Kidney (tissue), 14 donors: ENCODE results near the gene JARID2. TPM values are rescaled to one million over a fixed set of nuclear protein-coding genes. Genes with fewer than 3 reads are reported as not detected.

ENCODE experiments used
- DNase-seq, 5 donors: peaks; one replicate each; pipeline ENCODE4 v3.0.0-alpha.2; 2013 to 2020
- FAIRE-seq: peaks from 2 replicates; lab custom pipeline; 2012; peaks lifted over from hg19 to GRCh38; lab: Jason Lieb, UNC
- H3K27ac ChIP-seq, 2 donors: one replicate each; pipeline ENCODE4 v1.7.0; 2013; ENCODE audit warnings: low read depth in 2 of 2, low read length in 2 of 2, inconsistent platforms in 1 of 2
- H3K27me3 ChIP-seq: one replicate; pipeline ENCODE4 v1.7.1; 2013; ENCODE audit warnings: low read length, inconsistent platforms; ENCODE audit not compliant: control insufficient read depth, insufficient read depth
- H3K36me3 ChIP-seq, 3 donors: one replicate each; pipeline versions ENCODE4 v1.7.0 to v1.7.1; 2013; ENCODE audit warnings: low read length in 3 of 3, control low read depth in 1 of 3, inconsistent platforms in 1 of 3; ENCODE audit not compliant: insufficient read depth in 3 of 3, control insufficient read depth in 2 of 3
- H3K4me1 ChIP-seq, 3 donors: one replicate each; pipeline versions ENCODE4 v1.7.0 to v1.7.1; 2013; ENCODE audit warnings: low read length in 3 of 3, inconsistent platforms in 1 of 3, low read depth in 1 of 3; ENCODE audit not compliant: control insufficient read depth in 2 of 3, insufficient read depth in 2 of 3
- H3K4me3 ChIP-seq, 3 donors: one replicate each; pipeline versions ENCODE4 v1.7.0 to v1.8.1; 2013; ENCODE audit warnings: low read length in 3 of 3, control low read depth in 1 of 3, inconsistent platforms in 1 of 3
- H3K9ac ChIP-seq, 3 donors: one replicate each; pipeline versions ENCODE4 v1.7.0 to v1.7.1; 2013; ENCODE audit warnings: low read length in 3 of 3, control low read depth in 1 of 3, inconsistent platforms in 1 of 3
- H3K9me3 ChIP-seq, 3 donors: one replicate each; pipeline versions ENCODE4 v1.7.0 to v1.7.1; 2013; ENCODE audit warnings: low read length in 3 of 3, control low read depth in 1 of 3, inconsistent platforms in 1 of 3; ENCODE audit not compliant: control insufficient read depth in 2 of 3, insufficient read depth in 1 of 3
- intact Hi-C: fragments of 100-400 bp; cut with DNase I; formaldehyde crosslinking; loops from one replicate; pipeline ENCODE4 v1.11.1; 2022
- polyA plus RNA-seq: library from polyadenylated mRNA; stranded (reverse); fragments of 350-450 nt; fragmentation: Illumina TruSeq; extraction: RNeasy Lipid Tissue Mini Kit (QIAGEN cat#74804); gene quantifications from one replicate; pipeline ENCODE4 v1.2.3, GENCODE V29; 2014; ENCODE audit warnings: low read depth, low replicate concordance; ENCODE audit not compliant: insufficient read depth
- total RNA-seq: library from RNA; stranded (reverse); fragmentation: NEBNext Ultra II Directional; extraction: Animal tissue kit (Norgen Biotek cat#: 25700); gene quantifications from one replicate; pipeline ENCODE4 v1.2.1, GENCODE V29; 2021
- TF ChIP-seq, protein P1 (sequence below): IDR thresholded peaks from 3 replicates; pipeline ENCODE4 v1.5.1; 2012; ENCODE audit warnings: mild to moderate bottlenecking, moderate library complexity, borderline replicate concordance; ENCODE audit not compliant: insufficient read depth; ENCODE audit errors: extremely low read depth
- donor health status: control.
- donor health status: control.
- donor health status: control.
- donor health status: control.
- donor health status: control.
- donor health status: DM: yes; HTN: yes; CAD: no.
- donor health status: Normal renal cell carcinoma (clear cell type).

Gene JARID2
- total and polyA plus RNA-seq, 2 donors from 2014 or later: 1.8 to 12.3 TPM

DNA sequence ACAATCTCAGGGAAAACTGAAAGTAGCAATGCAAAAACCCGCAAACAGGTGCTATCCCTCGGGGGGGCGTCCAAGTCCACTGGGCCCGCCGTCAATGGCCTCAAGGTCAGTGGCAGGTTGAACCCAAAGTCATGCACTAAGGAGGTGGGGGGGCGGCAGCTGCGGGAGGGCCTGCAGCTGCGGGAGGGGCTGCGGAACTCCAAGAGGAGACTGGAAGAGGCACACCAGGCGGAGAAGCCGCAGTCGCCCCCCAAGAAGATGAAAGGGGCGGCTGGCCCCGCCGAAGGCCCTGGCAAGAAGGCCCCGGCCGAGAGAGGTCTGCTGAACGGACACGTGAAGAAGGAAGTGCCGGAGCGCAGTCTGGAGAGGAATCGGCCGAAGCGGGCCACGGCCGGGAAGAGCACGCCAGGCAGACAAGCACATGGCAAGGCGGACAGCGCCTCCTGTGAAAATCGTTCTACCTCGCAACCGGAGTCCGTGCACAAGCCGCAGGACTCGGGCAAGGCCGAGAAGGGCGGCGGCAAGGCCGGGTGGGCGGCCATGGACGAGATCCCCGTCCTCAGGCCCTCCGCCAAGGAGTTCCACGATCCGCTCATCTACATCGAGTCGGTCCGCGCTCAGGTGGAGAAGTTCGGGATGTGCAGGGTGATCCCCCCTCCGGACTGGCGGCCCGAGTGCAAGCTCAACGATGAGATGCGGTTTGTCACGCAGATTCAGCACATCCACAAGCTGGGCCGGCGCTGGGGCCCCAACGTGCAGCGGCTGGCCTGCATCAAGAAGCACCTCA, 250.7 kb downstream of the JARID2 start:
- no peaks in the 10 kb centered on the region for H3K27me3 ChIP-seq
- intact Hi-C loops: no loop called here
- no peaks in the 10 kb centered on the region for H3K9me3 ChIP-seq
- FAIRE-seq (no peak), DNase-seq (no peak)
- peaks cover 0 to 6% (median 1%) of the 10 kb centered on the region in 3 donors for H3K4me1 ChIP-seq
- H3K4me3 ChIP-seq: no peak overlapping the region
- H3K9ac ChIP-seq: no peak overlapping the region
- TF ChIP-seq, protein P1, sequence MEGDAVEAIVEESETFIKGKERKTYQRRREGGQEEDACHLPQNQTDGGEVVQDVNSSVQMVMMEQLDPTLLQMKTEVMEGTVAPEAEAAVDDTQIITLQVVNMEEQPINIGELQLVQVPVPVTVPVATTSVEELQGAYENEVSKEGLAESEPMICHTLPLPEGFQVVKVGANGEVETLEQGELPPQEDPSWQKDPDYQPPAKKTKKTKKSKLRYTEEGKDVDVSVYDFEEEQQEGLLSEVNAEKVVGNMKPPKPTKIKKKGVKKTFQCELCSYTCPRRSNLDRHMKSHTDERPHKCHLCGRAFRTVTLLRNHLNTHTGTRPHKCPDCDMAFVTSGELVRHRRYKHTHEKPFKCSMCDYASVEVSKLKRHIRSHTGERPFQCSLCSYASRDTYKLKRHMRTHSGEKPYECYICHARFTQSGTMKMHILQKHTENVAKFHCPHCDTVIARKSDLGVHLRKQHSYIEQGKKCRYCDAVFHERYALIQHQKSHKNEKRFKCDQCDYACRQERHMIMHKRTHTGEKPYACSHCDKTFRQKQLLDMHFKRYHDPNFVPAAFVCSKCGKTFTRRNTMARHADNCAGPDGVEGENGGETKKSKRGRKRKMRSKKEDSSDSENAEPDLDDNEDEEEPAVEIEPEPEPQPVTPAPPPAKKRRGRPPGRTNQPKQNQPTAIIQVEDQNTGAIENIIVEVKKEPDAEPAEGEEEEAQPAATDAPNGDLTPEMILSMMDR: no peak
- H3K36me3 ChIP-seq: peaks cover 3 to 10% (median 3%) of the 10 kb centered on the region in 3 donors
- no peak overlapping the region for H3K27ac ChIP-seq

- DNase-seq (no peak), FAIRE-seq (no peak)
- Histone ChIP-seq H3K4me3 (no peak overlapping the region), H3K27ac (no peak overlapping the region), H3K9ac (no peak overlapping the region), H3K27me3 (no peaks in the 10 kb centered on the region), H3K4me1 (peaks cover 4 to 12% (median 9%) of the 10 kb centered on the region in 3 donors), H3K9me3 (no peaks in the 10 kb centered on the region), H3K36me3 (peaks cover 3 to 10% (median 6%) of the 10 kb centered on the region in 3 donors)
- TF ChIP-seq, protein P1: no peak
- intact Hi-C loops: no loop called here
These were observed 252.8 kb downstream of the JARID2 start for GRCh38 chr6:15498640-15499039.

GRCh38 chr6:15499125-15499524, 253.3 kb downstream of the JARID2 start:
- intact Hi-C loops: no loop called here
- H3K4me1 ChIP-seq: peaks cover 4 to 17% (median 14%) of the 10 kb centered on the region in 3 donors
- H3K27me3 ChIP-seq: no peaks in the 10 kb centered on the region
- DNase-seq (no peak), FAIRE-seq (no peak)
- TF ChIP-seq, protein P1: no peak
- no peak overlapping the region for H3K9ac ChIP-seq
- no peaks in the 10 kb centered on the region for H3K9me3 ChIP-seq
- H3K4me3 ChIP-seq: no peak overlapping the region
- H3K27ac ChIP-seq: no peak overlapping the region
- peaks cover 3 to 10% (median 6%) of the 10 kb centered on the region in 3 donors for H3K36me3 ChIP-seq
